Suprapubic skin (tissue), 4 donors: Measurements from ENCODE around the gene MYO5B. TPM values are rescaled to one million over a fixed set of nuclear protein-coding genes. Genes with fewer than 3 reads are reported as not detected.

Source experiments
- DNase-seq, 2 donors: peaks; one replicate each; pipeline ENCODE4 v3.0.0-alpha.2; 2019; ENCODE audit warnings: low spot score in 2 of 2
- H3K27ac ChIP-seq: fragments of 200-600 bp; sonication (generic); one replicate; pipeline ENCODE4 v1.5.1; 2019
- H3K27me3 ChIP-seq: fragments of 200-600 bp; sonication (generic); one replicate; pipeline ENCODE4 v1.5.1; 2019
- H3K36me3 ChIP-seq: fragments of 200-600 bp; sonication (generic); one replicate; pipeline ENCODE4 v1.5.1; 2019
- H3K4me1 ChIP-seq: fragments of 200-600 bp; sonication (generic); one replicate; pipeline ENCODE4 v1.5.1; 2019
- H3K4me3 ChIP-seq: fragments of 200-600 bp; sonication (generic); one replicate; pipeline ENCODE4 v1.5.1; 2019; ENCODE audit warnings: mild to moderate bottlenecking
- H3K9me3 ChIP-seq: fragments of 200-600 bp; sonication (generic); one replicate; pipeline ENCODE4 v1.5.1; 2019
- EP300 ChIP-seq: sonication (generic); formaldehyde crosslinking; IDR thresholded peaks from one replicate; pipeline ENCODE4 v1.6.1; 2017; ENCODE audit warnings: antibody characterized with exemption
- POLR2A ChIP-seq, 2 donors: fragments of 450-650 bp; IDR thresholded peaks; one replicate each; pipeline ENCODE4 v1.6.1; 2017; ENCODE audit warnings: antibody characterized with exemption in 2 of 2, mild to moderate bottlenecking in 2 of 2, moderate library complexity in 2 of 2
- POLR2AphosphoS5 ChIP-seq, 3 donors: sonication (generic); formaldehyde crosslinking; IDR thresholded peaks; one replicate each; pipeline ENCODE4 v1.6.1; 2017; ENCODE audit warnings: antibody characterized with exemption in 3 of 3
- WGBS: methylation state at CpG from one replicate; pipeline ENCODE4 v1.1.5; 2018; 5-methylcytosine and 5-hydroxymethylcytosine counted together
- total RNA-seq, 4 donors: library from RNA; depleted of rRNA; stranded (reverse); fragments of >200 nt; gene quantifications; one replicate each; pipeline ENCODE4 v1.1.0, GENCODE V29; 2016
- TF ChIP-seq, protein P1 (sequence below), 2 donors: fragments of 200-600 bp in 1 of 2; fragments of 450-650 bp in 1 of 2; sonication (generic) in 1 of 2; IDR thresholded peaks; one replicate each; pipeline ENCODE4 v1.5.1; 2016 to 2019; ENCODE audit warnings: antibody characterized with exemption in 2 of 2, mild to moderate bottlenecking in 1 of 2, moderate library complexity in 1 of 2

The MYO5B gene
- total RNA-seq, 4 donors from 2014 or later: 30.3 to 44.4 (median 40.7) TPM

DNA sequence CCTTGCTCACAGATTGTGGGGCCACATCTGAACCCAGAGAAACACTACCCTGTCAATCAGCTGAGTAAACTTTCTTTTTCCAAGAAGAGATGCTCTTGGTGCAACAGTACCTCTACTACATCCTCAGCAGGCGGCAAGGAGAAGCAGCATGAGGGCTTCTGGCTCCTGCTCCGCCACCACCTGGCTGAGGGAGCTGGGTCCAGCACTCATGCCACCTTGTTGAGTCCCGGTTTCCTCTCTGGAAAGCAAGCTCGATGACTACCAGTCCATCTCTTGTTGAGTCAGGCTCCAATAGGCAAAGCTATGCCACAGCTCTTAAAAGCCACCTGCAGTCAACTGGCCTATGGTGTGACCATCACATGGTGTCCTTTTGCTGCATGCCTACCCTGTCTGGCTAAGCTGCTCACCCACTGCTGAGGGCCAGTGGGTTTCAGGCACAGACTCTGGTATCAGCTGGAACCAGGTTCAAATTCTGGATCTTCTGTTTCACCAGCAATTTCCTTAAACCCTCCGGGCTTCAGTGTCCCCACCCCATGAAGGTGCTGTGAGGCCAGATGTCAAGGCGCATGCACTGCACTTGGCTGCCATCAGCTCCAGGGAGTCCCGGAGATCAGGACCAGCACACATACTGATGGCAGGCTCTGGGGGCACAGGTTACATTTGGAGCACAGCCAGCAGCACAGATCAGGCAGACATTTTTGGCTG, 339.1 kb downstream of the MYO5B start:
- Histone ChIP-seq H3K36me3 (no peaks in the 10 kb centered on the region), H3K27me3 (no peaks in the 10 kb centered on the region), H3K4me3 (no peak overlapping the region), H3K9me3 (no peaks in the 10 kb centered on the region), H3K4me1 (peaks cover 13% of the 10 kb centered on the region), H3K27ac (no peak overlapping the region)
- WGBS: 100% methylated on average over 6 of the region's 7 CpGs
- no peak for DNase-seq
- TF ChIP-seq POLR2A (IDR thresholded peaks at IDR 0.05) (no peak), POLR2AphosphoS5 (IDR thresholded peaks at IDR 0.05) (no peak), EP300 (no peak)
- TF ChIP-seq, protein P1, sequence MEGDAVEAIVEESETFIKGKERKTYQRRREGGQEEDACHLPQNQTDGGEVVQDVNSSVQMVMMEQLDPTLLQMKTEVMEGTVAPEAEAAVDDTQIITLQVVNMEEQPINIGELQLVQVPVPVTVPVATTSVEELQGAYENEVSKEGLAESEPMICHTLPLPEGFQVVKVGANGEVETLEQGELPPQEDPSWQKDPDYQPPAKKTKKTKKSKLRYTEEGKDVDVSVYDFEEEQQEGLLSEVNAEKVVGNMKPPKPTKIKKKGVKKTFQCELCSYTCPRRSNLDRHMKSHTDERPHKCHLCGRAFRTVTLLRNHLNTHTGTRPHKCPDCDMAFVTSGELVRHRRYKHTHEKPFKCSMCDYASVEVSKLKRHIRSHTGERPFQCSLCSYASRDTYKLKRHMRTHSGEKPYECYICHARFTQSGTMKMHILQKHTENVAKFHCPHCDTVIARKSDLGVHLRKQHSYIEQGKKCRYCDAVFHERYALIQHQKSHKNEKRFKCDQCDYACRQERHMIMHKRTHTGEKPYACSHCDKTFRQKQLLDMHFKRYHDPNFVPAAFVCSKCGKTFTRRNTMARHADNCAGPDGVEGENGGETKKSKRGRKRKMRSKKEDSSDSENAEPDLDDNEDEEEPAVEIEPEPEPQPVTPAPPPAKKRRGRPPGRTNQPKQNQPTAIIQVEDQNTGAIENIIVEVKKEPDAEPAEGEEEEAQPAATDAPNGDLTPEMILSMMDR (IDR thresholded peaks at IDR 0.05): no peak

DNA sequence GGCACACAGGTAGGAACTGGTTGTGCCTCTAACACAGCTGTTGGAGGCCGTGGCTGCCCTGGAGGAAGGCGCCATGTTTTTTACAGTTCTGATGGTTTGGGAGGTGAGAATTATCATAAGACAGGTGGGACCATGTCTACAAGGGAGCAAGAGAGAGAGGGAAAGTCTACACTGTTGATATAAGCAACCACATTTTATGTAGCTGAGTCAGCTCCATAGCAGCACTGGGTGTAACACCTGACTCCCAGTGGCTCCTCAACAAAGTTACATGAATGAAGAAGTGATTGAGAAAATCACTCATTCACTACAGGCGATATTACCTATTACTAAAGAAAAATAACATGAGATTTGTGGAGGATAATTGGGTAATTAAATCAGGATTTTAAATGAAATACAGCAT, 340.3 kb downstream of the MYO5B start:
- DNase-seq: no peak
- Histone ChIP-seq H3K4me3 (no peak overlapping the region), H3K27me3 (peaks cover 2% of the 10 kb centered on the region), H3K36me3 (no peaks in the 10 kb centered on the region), H3K27ac (no peak overlapping the region), H3K9me3 (no peaks in the 10 kb centered on the region), H3K4me1 (peaks cover 13% of the 10 kb centered on the region)
- WGBS: 75% methylated on average over 3 of the region's 3 CpGs
- no peak for TF ChIP-seq EP300
- TF ChIP-seq POLR2AphosphoS5 (IDR thresholded peaks at IDR 0.05): no peak
- TF ChIP-seq, protein P1 (IDR thresholded peaks at IDR 0.05): no peak
- no peak for TF ChIP-seq POLR2A (IDR thresholded peaks at IDR 0.05)

DNA sequence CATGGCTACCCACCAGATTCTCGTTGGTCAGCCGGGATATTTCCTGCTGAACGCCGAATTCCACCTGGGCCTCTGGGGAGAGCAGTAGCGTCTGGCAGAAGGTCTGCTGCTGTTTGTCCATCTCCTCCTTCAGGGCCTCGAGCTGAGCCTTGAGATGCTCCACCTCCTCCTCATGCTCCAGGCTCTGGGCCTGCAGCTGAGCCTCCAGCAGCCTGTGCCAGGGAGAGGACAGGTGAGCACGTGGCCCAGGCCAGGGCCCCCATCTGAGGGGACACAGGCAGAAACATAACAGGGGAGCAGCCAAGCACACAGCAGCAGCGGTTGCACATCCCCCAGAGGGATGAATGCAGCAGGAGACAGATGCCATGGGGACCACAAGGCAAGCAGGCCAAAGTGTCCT, 341.5 kb downstream of the MYO5B start:
- H3K9me3 ChIP-seq: no peaks in the 10 kb centered on the region
- H3K4me3 ChIP-seq: no peak overlapping the region
- no peaks in the 10 kb centered on the region for H3K36me3 ChIP-seq
- 92% methylated on average over 6 of the region's 8 CpGs for WGBS
- TF ChIP-seq, protein P1 (IDR thresholded peaks at IDR 0.05): no peak
- no peak for TF ChIP-seq POLR2A (IDR thresholded peaks at IDR 0.05)
- TF ChIP-seq POLR2AphosphoS5 (IDR thresholded peaks at IDR 0.05): no peak
- TF ChIP-seq EP300: no peak
- H3K4me1 ChIP-seq: peaks cover under 1% of the 10 kb centered on the region
- DNase-seq: no peak
- peaks cover 5% of the 10 kb centered on the region for H3K27me3 ChIP-seq
- H3K27ac ChIP-seq: no peak overlapping the region

DNA sequence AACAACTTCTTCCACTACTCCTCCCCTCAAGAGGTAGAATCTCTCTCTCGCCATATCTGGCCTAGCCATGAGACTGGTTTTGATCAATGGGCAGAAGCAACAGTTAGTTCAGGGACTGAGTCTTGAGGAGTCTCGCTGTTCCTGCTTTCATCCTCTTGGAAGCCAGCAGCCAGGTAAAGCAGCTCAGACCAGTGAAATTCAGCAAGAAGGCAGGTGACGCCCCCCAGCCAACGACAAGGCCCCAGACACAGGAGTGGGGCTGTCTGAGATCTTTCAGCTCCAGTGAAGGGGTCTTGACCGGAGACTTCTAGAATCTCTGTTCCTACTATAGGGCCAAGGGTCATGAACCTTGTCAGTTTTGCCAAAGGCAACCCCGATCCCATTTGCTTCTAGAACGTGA, 341.9 kb downstream of the MYO5B start:
- Histone ChIP-seq H3K4me3 (no peak overlapping the region), H3K27ac (no peak overlapping the region), H3K9me3 (no peaks in the 10 kb centered on the region), H3K4me1 (no peaks in the 10 kb centered on the region), H3K27me3 (peaks cover 5% of the 10 kb centered on the region), H3K36me3 (no peaks in the 10 kb centered on the region)
- 81% methylated on average over 6 of the region's 7 CpGs for WGBS
- no peak for DNase-seq
- TF ChIP-seq POLR2A (IDR thresholded peaks at IDR 0.05): no peak
- TF ChIP-seq EP300: no peak
- TF ChIP-seq, protein P1 (IDR thresholded peaks at IDR 0.05): no peak
- TF ChIP-seq POLR2AphosphoS5 (IDR thresholded peaks at IDR 0.05): no peak

DNA sequence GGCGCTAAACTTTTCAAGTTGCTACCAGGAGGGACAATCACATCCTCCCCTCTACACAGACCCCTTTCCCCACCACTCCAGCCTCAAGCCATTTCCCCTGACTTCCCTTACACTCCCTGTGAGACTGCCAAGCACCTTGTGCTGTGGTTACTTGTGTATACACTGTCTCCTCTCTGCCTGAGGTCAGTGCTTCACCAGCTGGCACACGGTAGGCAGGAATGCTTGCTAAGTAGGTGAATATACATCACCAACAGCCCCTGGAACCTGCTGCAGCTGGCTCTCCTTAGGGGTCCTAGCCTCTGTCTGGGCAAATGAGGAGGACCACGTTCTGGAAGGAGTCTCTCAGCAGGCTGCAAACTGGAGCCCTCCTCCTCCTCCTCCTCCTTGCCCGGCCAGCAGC, 343.3 kb downstream of the MYO5B start:
- TF ChIP-seq, protein P1 (IDR thresholded peaks at IDR 0.05): no peak
- no peak for TF ChIP-seq POLR2AphosphoS5 (IDR thresholded peaks at IDR 0.05)
- no peak for TF ChIP-seq POLR2A (IDR thresholded peaks at IDR 0.05)
- TF ChIP-seq EP300: no peak
- Histone ChIP-seq H3K4me3 (no peak overlapping the region), H3K4me1 (no peaks in the 10 kb centered on the region), H3K27me3 (peaks cover 5% of the 10 kb centered on the region), H3K27ac (no peak overlapping the region), H3K9me3 (no peaks in the 10 kb centered on the region), H3K36me3 (no peaks in the 10 kb centered on the region)
- DNase-seq: no peak
- 86% methylated on average over 4 of the region's 4 CpGs for WGBS
